Hair follicular keratinocyte (primary cell): ENCODE results near the gene NAGK. TPM values are rescaled to one million over a fixed set of nuclear protein-coding genes. Genes with fewer than 3 reads are reported as not detected.

ENCODE experiments used
- total RNA-seq: library from RNA; depleted of rRNA; stranded (reverse); fragments of >200 nt; gene quantifications from 2 replicates; pipeline ENCODE4 v1.2.3, GENCODE V29; 2015

Gene NAGK
- 35.9 and 58.8 TPM in 2 replicates for total RNA-seq

DNA sequence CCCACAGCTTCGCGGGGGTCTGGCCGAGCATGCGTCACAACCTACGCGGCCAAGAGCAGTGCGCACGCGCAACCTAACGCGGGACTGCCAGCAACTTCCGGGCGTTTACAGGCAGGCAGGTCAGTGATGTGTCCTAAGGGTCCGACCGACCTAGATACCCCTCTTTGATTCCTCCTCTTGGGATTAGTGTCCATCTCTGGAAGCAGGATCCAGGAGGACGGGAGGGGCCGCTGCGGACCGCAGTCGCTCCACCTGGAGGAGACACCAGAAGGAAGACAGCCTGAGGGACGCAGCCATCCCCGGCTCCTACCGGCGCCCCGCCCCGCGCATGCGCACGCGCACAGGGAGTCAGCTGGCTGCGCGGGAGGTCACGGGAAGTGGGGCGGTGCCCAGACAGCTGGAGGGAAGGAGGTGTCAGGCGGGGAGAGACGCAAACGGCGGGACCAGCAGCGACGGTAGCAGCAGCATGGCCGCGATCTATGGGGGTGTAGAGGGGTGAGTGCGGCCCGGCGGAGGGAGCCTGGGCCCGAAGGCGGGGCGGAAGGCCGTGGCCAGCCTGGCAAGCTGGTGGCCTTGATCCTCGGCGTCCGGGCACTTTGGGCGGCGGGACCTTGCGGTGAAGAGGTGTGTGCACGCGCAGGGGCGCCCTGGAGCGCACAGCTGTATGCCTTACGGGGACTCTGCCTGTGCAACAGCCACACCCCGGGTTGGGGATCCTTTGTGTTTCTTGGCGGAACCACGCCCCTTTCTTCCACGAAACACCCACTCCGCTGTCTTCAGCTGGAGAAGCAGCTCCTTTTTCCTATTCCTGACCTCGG is at the start of gene NAGK:
Gene NAGK, plus strand, starts transcription at position 431 of the 818 bp plus-strand sequence. Its CDS starts 36 bp downstream, at position 467.

Other genes starting within 250 kb of the NAGK start
- not detected in 2 replicates for gene CLEC4F, start 248.0 kb upstream of the NAGK start, total RNA-seq
- gene CD207, start 232.8 kb upstream of the NAGK start, total RNA-seq: not detected in 2 replicates
- not detected in 2 replicates for gene VAX2, start 168.1 kb upstream of the NAGK start, total RNA-seq
- not detected in 2 replicates for gene ATP6V1B1, start 132.7 kb upstream of the NAGK start, total RNA-seq
- gene ANKRD53, start 90.0 kb upstream of the NAGK start, total RNA-seq: 0.27 TPM in 1 of 2 replicates, not detected in the other
- 20.1 and 32.2 TPM in 2 replicates for gene TEX261, start 73.8 kb upstream of the NAGK start, total RNA-seq
- gene MCEE, start 61.6 kb downstream of the NAGK start, total RNA-seq: 6.4 and 7.3 TPM in 2 replicates
- gene MPHOSPH10, start 62.0 kb downstream of the NAGK start, total RNA-seq: 12.6 and 18.8 TPM in 2 replicates
- 1.1 and 1.5 TPM in 2 replicates for gene PAIP2B, start 158.5 kb downstream of the NAGK start, total RNA-seq